GM18498 (cell line): ENCODE results near the gene CRYL1.

Experiments used
- ATAC-seq: cut with Tn5 transposase; IDR thresholded peaks from one replicate; pipeline ENCODE4 v1.9.1; 2021; ENCODE audit warnings: mild to moderate bottlenecking, moderate library complexity; ENCODE audit not compliant: unreplicated experiment

Gene CRYL1

DNA sequence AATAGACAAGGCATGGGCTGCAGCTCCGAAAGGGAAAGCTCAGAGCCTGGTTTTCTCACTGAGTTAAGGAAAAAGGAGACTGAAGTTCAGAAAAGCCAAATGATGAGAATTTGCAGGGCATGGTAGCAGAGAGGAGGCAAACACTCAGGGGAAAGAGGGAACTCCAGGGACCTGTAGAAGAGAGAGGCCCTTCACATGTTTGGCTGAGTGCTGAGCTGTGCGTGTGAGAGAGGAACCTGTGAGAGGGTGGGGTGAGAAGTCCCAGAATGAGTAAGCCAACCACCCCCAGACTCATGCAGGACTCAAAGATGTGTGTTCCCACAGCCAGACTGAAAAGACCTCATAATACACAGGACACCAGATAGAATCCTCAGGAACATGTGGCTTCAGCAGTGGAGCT lies 2.8 kb upstream of the CRYL1 start:
- ATAC-seq, result peak; percentile 27

DNA sequence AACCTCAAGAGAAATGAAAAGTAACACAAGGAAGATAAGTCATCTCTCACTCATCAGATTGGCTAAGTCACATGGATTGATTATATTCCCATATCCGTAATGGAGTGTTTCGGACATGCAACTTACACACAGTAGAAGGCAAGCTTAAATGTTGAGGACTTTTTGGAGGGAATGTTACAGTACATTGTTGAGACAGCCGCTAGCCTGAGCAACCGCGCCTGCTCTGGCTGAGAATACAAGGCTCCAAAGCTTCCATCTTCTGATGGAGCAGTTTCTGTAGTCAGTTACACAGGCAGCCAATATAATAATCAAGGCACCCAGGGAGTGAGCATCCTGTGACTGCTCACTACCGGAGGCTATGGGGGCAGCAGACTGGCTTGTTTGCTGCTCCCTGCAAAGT lies 1.0 kb upstream of the CRYL1 start:
- no peak for ATAC-seq

DNA sequence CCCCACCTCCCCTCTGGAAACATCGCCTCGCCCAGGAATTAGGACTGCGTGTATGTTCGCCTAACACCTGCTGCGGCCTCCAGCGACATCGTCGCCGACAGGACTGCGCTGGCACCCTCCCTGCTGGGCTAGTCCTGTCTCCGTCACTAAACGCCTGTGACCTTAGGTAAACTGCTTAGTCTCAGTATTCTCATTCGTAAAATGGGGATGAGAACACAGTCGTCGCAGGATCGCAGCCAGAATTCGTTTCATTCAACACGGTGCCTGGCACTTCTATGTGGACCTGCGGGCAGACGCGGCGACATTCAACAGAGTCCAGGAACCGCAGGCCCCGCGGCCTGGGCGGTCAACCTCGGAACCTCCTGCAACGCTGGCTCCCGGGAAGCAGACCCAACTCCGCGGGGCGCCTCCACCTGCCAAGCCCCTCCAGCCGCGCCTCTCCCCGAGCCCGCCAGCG lies 485 bp downstream of the CRYL1 start:
- peak; percentile 28 for ATAC-seq

DNA sequence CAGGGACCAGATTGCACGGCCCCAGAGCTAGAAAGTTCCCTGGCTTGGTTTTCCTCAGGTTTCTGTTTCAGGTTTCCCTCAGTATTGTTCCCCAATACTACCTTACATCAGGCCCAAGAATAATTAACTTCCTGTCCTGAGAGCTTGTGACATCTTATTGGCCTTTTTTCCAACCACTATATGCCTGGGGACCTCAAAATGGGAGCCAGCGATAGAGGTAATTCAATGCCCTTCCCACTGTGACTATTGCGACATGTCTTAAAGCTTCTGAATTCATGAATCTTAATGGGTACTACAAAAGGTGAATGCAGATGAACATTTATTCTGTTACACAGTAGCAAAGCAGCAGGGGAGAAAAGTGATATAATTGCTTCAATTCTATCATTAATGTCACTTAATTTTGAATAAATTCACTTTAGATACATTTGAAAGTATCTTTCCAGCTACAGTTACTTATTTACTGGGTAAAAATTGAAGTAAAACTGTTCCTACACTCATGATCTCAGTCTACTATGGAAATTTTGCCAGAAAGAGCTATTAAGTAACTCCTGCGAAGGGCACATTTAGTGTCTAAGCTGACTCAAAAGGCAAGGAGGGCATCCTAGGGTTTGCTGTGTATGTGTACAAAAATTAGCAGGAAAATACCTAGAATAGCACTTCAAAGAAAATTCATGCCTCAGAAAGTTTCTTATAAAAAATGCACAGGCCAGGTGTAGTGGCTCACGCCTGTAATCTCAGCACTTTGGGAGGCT lies 4.1 kb downstream of the CRYL1 start:
- ATAC-seq, result no peak

DNA sequence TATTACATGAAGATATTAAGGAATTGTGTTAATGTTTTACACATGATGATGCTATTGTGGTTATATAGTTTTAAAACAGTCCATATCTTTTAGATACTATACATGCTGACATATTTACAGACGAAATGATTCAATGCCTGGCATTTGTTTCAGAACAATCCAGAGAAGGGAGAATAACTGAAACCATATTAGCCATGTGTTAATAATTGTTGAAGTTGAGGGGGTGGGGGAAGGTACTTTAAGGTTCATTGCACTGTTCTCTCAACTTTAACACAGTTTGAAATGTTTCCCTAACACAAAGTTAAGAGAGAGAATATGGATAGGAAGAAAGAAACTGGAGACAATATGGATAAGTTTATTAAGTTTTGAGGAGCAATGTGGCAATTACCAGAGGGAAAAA lies 5.8 kb downstream of the CRYL1 start:
- no peak for ATAC-seq

DNA sequence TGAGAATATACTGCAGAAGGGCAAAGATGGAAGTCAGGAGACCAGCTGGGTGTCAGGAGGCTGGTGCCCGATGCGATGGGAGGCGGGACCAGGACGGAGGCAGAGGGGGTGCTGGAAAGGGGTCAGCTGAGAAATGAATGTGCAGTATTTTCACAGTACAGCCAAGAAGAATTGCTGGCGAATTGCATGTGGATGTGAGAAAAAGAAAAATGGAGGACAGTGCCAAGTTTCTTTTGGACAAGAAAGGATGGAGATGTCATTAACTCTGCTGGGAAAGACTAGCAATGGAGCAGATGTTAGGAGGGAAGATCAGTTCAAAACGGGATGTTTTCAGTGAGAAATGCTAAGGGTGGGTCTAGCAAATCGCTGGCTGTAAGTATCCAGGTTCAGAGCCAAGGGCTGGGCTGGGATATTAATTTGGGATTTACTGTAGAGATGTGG lies 7.0 kb downstream of the CRYL1 start:
- ATAC-seq, result no peak

DNA sequence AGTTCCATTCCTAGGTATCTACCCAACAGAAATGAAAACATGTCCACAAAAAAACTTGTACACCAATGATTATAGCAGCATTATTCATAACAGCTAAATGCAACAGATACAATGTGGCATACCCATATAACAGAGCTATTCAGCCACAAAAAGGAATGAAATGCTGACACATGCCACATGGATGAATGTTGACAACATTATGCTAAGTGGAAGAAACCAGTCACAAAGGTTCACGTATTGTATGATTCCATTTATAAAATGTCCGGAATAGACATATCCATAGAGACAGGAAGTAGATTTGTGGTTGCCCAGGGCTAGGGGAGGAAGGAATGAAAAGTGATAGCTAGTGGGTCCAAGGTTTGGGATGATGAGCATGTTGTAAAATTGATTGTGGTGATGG lies 10.8 kb downstream of the CRYL1 start:
- ATAC-seq, result no peak

DNA sequence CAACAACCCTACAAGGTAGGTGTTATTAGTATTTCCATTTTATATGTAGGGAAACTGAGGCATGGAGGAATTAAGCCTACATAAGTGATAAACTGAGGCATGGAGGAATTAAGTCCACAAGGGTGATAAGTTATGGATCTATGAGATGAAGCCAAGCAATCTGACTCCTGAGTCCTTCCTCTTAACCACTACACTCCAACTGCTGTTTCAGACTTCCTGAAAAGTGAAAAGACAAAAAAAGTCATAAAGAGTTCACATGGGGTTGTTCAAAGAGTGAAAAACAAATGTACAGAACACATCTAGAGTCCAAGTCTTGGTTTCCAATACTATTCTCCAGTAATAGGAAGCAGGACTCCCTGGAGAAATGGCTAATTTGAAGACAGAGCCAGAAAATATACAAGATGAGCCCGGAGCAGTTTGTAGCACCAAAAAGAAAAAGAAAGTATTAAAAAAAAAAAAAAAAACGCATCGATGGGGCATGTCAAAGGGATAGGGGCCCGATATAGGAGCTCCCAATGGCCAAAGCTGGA lies 12.1 kb downstream of the CRYL1 start:
- no peak for ATAC-seq

DNA sequence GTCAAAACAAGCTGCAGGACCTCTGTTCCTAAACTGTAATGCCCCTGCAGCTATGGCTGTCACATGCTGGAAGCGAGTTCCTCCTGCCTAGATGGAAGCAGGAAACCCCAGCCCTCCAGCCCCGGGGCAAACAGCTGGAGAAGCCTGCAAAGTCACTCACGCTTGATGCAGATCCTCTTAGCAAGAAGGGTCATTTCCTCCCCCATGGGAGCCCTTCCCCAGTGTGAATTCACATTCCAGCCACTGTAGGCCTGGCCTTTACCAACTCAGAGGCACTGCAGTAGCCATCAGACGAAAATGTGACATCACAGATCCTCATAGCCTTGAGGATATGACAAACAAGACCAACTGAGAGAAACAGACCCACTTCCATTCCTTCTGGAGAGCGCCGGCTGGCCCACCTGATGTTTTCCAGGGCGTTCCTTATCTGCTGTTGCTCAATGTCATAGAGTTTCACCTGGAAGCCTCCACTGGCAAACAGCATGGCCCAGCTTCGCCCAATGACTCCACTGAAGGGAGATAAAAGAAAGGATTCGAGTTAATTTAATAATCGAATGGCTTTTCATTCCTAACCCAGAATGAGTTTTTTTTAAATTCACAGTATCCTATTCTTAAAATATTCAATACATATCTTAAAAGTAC lies 13.5 kb downstream of the CRYL1 start:
- no peak for ATAC-seq

DNA sequence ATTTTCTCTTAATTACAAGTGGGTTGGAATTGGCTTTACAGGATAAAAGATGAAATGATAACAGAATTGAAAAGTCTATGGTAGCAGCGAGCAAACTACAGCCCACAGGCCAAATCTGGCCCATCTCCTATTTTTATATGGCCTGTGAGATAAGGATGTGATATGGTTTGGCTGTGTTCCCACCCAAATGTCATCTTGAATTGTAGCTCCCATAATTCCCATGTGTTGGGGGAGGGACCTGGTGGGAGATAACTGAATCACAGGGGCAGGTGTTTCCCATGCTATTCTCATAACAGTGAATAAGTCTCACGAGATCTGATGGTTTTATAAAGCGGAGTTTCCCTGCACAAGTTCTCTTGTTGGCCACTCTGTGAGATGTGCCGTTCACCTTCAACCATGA lies 19.0 kb downstream of the CRYL1 start:
- ATAC-seq, result no peak

DNA sequence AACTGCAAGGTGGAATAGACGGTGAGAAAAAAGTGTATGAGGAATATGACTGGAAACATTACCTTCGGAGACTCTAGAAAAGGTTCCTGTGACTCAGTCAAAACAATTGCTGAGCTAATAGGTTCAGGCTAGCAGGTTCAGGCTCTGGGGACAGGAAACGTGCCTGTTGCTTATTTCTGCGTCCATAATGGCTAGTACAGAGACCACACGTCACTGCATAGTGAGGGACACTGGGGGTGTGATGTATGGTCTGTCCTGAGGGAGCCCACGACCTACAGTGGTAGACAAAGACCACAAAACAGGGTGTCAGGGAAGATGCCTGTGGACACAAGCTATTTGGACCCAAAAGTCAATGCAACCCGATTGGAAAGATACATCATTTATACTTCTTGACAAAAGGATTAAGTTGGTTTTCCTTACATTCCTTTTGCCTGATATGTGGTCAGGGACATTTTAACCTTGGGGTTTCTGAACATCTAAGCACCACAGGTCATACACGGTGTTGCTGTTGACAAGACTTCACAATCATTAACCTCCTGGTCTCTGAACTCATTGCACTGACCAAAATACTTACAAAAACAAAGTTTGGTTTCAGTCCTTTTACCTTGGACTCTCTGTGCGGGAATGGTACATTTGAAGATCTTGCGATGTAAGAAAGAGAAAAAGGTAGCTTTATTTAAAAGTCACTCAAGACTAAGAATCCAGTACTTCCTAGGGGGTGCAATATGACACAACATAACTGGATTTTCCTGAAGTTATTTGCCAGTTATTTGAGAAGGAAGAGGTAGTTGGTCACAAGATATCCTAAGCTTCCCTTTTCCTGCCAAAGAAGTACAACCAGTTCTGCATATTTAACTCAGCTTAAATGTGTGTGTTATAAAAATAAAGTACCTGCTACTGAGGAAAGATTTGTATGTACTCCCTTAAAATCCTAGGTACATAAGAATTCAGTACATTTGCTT lies 20.0 kb downstream of the CRYL1 start:
- no peak for ATAC-seq

DNA sequence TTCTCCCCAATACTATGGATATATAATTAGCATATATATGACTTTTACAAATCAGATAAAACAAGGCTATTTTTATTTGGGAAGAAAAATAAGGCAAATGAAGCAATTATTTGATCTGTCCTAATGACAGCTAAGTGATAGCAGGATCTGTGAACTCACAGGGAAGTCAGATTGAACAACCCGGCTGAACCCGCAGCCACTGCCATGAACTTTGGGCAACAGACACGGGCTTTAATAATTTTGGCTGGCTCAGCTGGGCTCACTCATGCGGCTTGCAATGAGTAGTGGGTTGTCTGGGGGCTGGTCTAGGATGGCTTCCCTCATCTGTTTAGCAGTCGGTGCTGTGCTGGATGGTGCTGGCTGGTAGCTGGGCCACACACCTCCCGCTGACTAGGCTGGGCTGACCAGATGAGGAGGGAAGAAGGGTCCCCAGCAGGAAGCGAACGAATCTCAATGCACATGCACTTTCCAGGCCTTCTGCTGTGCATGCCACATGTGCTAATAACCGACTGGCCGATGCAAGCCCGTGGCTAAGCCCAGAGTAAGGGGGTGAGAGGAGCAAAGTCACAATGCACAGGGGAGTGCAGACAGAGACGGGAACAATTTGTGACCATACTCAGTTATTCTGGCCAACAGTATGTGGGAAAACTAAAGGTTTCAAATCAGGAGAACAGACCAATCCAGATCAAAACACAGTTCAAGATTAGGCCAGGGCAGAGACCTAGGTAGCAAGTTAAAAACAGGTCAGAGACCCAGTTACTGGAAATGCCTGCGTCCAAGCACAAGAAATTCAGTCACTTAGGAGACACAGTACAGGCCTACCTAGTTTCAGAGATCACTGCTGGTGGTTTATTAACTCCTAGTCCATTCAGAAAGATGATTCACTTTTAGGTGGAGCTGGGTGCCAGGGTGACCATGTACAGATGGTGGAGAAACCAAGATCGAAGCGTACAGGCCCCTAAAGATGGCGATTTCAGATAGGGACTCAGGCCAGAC lies 22.3 kb downstream of the CRYL1 start:
- no peak for ATAC-seq

DNA sequence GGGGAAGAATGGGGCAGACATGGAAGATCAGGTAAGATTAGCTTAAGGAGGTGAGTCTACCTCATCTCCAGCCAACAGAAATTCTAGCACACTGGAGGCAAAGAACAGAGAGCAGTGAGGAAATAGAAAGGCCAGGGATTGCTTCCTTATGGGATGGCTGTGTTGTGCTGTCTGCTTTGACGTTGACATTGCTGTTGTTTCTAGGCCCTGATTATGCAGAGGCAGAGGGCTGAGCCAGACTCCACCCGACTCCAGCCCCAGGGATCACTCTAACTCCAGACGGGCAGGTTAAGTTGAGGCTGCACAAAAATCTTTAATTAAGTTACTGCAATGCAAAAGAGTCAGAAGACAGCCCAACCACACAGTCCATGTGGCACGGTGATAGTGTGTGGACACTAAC lies 24.1 kb downstream of the CRYL1 start:
- ATAC-seq, result no peak

DNA sequence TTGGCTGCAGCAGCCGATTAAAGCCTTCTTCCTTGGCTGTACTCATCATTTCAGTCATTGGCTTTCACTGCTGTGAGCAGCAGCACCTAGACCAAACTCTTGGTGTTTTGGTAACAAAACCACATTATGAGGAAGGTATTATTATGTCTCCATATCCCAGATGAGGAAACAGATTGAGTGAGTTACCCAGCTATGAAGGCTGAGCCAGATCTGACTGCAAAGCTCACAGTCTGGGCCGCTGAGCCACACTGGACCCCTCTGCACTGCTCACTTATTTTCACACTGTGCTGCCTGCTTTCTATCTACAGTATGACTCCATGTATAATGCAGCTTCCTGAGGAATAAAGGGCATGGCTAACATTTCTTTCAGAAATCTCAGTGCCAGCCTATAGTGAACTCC lies 24.5 kb downstream of the CRYL1 start:
- ATAC-seq, result no peak

DNA sequence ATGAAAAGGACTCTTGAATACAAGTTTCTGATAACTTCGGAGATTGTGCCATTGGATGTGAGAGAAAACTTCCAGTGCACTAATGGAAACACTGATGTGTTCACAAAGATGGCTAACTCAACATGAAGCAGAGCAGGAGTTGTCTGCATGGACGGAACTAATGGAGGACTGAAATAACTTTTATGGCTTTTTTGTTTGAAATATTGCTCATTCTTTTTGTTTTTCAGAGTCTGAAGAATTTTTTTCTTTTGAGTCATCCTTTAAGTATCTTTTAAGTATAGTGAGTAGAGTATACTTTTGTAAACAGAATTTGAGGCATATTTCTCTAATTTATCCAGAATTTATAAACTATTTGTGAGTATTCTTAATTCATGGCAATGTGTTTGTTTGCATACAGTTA lies 25.7 kb downstream of the CRYL1 start:
- ATAC-seq, result no peak

DNA sequence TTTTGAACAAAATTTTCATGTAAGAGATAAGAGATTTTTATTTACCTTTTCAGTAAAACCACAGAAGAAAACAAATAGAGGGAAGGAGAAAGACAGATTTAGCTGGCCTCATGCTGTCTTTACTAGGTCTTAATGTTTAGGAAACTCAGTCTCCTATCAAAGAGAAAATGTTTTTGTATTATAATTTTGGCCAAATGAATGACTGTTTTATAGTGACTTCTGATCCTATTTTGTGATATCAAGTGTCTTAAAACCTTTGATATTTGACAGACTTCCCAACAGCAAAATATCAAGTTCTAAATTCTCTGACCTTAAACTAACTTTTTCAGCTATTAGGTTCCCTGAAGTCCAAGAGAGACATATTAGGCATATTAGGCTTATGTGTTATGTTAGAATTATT lies 27.0 kb downstream of the CRYL1 start:
- no peak for ATAC-seq

DNA sequence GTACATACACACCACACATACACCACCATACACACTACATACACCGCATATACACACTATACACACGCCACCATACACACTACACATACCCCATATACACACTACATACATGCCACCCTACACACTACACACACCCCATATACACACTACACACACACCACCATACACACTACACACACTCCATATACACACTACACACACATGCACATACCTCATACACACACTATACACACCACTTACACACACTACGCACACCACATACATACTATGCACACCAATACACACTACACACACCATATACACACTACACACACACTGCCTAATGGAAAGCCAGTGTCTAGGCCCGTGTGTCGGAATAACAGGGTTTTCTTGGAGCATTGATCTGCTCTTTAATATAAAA lies 27.5 kb downstream of the CRYL1 start:
- ATAC-seq, result no peak

DNA sequence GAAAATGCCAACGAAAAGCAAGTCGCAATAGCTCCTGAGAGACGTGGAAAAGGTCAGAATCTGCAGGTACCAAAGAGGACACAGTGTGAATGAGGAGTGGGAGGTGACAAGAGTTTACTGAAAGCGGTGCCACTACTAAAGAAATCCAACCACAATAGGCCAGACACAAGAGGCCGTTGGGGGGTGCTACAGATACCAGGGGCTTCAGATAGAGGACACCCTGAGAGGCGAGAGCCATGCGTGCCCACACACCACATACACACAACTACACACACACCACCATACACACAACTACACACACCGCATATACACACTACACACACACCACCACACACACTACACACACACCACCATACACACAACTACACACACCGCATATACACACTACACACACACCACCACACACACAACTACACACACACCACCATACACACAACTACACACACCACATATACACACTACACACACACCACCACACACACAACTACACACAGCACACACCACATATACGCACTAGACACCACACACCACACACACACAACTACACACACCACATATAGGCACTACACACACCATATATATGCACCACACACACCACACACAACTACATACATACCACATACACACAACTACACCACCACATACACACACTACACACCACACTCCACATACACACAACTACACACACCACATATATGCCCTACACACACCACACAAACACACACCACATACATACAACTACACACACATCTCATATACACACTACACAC lies 28.5 kb downstream of the CRYL1 start:
- no peak for ATAC-seq
